Measurements from ENCODE around the gene C7orf57.

Gene C7orf57

GRCh38 chr7:48109848-48110663, 74.7 kb downstream of the C7orf57 start:
- DNase-seq (ENCODE audit: low read depth), result peak; percentile 78

GRCh38 chr7:48110868-48111267, 75.5 kb downstream of the C7orf57 start:
- DNase-seq (ENCODE audit: low read depth), result no peak
